ENCODE measurements around the gene PRMT5. TPM values are rescaled to one million over a fixed set of nuclear protein-coding genes. Genes with fewer than 3 reads are reported as not detected.

Gene PRMT5
- 10 to 100 TPM; 20.9 to 48.8 (median 36.2) TPM for total RNA-seq
- polyA plus RNA-seq, result 10 to 100 TPM; 32.1 to 39.6 (median 38.0) TPM
- long read RNA-seq, donor 1, partial matches to known transcripts, result 0 of 1 reads
- long read RNA-seq, donor 1, other reads (novel, unspliced or antisense), result 0 of 1 reads
- long read RNA-seq, donor 2, transcript PRMT5-202 (17 exons, 2,531 nt), result major isoform, 5 of 15 reads
- long read RNA-seq, donor 2, partial matches to known transcripts, result 8 of 15 reads
- long read RNA-seq, donor 2, other reads (novel, unspliced or antisense), result 0 of 15 reads
- long read RNA-seq, donor 3, partial matches to known transcripts, result 0 of 4 reads
- long read RNA-seq, donor 3, other reads (novel, unspliced or antisense), result 0 of 4 reads
- long read RNA-seq, donor 4, partial matches to known transcripts, result 0 of 1 reads
- long read RNA-seq, donor 4, other reads (novel, unspliced or antisense), result 0 of 1 reads
- long read RNA-seq, donor 5, transcript PRMT5-202 (17 exons, 2,531 nt), result major isoform, 6 of 6 reads
- long read RNA-seq, donor 5, partial matches to known transcripts, result 0 of 6 reads
- long read RNA-seq, donor 5, other reads (novel, unspliced or antisense), result 0 of 6 reads
- long read RNA-seq, donor 6, transcript PRMT5-202 (17 exons, 2,531 nt), result major isoform, 9 of 31 reads
- long read RNA-seq, donor 6, partial matches to known transcripts, result 18 of 31 reads
- long read RNA-seq, donor 6, other reads (novel, unspliced or antisense), result 0 of 31 reads
- long read RNA-seq, donor 7, partial matches to known transcripts, result 0 of 6 reads
- long read RNA-seq, donor 7, other reads (novel, unspliced or antisense), result 0 of 6 reads
- long read RNA-seq, donor 8, transcript PRMT5-202 (17 exons, 2,531 nt), result major isoform, 7 of 7 reads
- long read RNA-seq, donor 8, partial matches to known transcripts, result 0 of 7 reads
- long read RNA-seq, donor 8, other reads (novel, unspliced or antisense), result 0 of 7 reads
- long read RNA-seq, donor 9, partial matches to known transcripts, result 0 of 2 reads
- long read RNA-seq, donor 9, other reads (novel, unspliced or antisense), result 0 of 2 reads
- long read RNA-seq, donor 10, result 0 reads

DNA sequence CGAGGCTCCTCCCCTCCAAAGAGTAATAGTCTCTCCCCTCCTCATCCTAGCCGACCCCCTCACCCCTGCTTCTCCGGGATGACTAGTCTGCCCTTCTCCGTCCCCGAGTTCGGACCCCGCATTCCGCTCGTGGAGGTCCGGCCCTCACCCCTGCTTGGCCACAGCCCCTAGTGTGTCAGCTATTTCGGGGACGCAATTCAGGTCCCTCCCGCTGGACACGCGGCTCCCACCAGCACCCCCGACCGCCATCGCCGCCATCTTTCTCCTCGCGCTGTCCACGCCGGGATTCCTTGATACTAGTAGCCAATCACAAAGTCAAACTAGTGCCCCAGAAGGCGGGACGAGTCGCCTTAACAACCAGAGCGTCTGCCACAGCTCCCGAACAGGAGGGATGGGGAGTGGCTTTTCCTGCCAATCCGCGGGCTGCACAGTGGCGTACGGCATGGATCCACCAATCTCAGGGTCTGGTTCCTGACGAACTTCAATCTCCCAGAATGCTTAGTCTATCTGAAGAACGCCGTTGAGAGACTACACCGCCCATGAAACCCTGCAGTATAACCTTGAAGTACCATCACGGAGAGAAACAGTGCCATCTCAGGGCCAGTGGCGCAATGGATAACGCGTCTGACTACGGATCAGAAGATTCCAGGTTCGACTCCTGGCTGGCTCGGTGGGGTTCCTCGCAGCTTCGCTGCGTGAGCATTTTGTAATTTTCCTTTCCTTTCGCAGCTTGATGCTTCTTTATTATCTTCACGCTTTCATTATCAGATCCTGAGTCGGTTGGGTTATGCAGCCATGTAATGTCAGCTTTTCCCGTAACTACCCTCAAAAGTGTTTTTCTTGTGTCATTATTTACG lies at the start of gene PRMT5:
TSS of gene PRMT5 (minus strand) at position 273 of the 857 bp plus-strand sequence. CDS start at position 258, 15 bp downstream.
- Histone ChIP-seq H3K36me3 (peaks cover 15 to 33% (median 23%) of the 10 kb centered on the region in 4 donors), H3K4me1 (peaks cover 20 to 43% (median 31%) of the 10 kb centered on the region in 4 donors), H3K27ac (peak within 1 kb of the TSS; percentile 90 to 97 (median 92)), H3K4me3 (peak within 1 kb of the TSS; percentile 73 to 97 (median 88)), H3K27me3 (no peaks in the 10 kb centered on the region), H3K9me3 (no peaks in the 10 kb centered on the region)
- TF ChIP-seq EP300 (IDR thresholded peaks at IDR 0.05) (no peak), POLR2A (IDR thresholded peaks at IDR 0.05) (peak in 2 of 4 donors; percentile 72 to 82), POLR2AphosphoS5 (IDR thresholded peaks at IDR 0.05) (peak; percentile 50 to 92 (median 69))
- intact Hi-C loops (cut with DNase I; ENCODE audit: low total_unique reads), result no loop called here
- peak; percentile 98 to 100 for DNase-seq
- WGBS, 5 donors, result 0% methylated on average over 40 to 51 of the region's 51 CpGs

GRCh38 chr14:22978487-22978837 lies 49.3 kb upstream of the PRMT5 start:
- intact Hi-C loops (cut with DNase I; ENCODE audit: low total_unique reads), result no loop called here
- WGBS, 5 donors, result 42 to 58% (median 50%) methylated on average over 3 of the region's 3 CpGs
- Histone ChIP-seq H3K9me3 (no peaks in the 10 kb centered on the region), H3K36me3 (peaks cover 0 to 9% (median 4%) of the 10 kb centered on the region in 4 donors), H3K4me1 (peaks cover 42 to 75% (median 70%) of the 10 kb centered on the region in 4 donors), H3K27ac (peak overlapping the region; percentile 5 to 88 (median 78)), H3K4me3 (no peak overlapping the region), H3K27me3 (peaks cover 0 to 25% (median 14%) of the 10 kb centered on the region in 3 donors)
- DNase-seq, result no peak
- TF ChIP-seq EP300 (IDR thresholded peaks at IDR 0.05) (no peak), POLR2A (IDR thresholded peaks at IDR 0.05) (no peak), POLR2AphosphoS5 (IDR thresholded peaks at IDR 0.05) (no peak)
- TF ChIP-seq, protein P1, sequence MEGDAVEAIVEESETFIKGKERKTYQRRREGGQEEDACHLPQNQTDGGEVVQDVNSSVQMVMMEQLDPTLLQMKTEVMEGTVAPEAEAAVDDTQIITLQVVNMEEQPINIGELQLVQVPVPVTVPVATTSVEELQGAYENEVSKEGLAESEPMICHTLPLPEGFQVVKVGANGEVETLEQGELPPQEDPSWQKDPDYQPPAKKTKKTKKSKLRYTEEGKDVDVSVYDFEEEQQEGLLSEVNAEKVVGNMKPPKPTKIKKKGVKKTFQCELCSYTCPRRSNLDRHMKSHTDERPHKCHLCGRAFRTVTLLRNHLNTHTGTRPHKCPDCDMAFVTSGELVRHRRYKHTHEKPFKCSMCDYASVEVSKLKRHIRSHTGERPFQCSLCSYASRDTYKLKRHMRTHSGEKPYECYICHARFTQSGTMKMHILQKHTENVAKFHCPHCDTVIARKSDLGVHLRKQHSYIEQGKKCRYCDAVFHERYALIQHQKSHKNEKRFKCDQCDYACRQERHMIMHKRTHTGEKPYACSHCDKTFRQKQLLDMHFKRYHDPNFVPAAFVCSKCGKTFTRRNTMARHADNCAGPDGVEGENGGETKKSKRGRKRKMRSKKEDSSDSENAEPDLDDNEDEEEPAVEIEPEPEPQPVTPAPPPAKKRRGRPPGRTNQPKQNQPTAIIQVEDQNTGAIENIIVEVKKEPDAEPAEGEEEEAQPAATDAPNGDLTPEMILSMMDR (IDR thresholded peaks at IDR 0.05), result no peak

DNA sequence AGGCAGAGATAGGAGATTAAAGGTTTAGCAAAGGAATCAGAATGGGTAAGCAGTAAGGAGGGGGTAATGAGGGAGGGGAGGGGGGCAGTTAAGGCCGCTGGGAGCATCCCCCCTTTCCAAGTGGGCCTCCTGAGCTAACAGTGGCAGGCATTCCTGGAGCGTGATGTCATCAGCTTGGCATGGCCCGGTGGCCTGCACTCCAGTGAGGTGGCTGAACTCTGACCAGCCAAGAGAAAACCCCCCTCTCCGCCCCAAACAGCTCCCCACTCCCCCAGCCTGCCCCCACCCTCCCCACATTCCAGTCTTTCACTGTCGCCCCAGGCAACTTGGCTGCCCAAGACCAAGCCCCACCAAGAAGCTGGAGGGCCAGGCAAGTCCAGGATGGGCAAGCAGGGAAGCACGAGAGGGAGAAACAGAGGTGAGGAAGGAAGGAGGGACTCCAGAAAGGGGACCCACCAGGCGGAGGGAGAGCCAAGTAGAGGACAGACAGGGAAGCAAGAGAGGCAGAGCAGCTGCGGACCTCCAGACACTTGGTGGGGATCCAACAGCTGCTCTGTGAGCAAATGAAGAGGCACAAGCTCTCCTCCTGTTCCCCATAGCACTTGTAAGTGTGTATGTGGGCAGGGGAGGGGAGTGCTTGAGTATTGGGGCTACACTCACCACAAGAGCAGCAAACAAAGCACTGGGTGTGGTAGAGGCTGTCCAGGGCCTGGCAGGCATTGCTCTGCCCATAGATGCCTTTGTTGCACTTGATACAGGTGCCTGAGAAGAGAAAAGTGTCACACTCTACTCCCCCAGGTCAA lies 48.7 kb upstream of the PRMT5 start:
- Histone ChIP-seq H3K4me3 (no peak overlapping the region), H3K9me3 (no peaks in the 10 kb centered on the region), H3K27me3 (peaks cover 0 to 25% (median 14%) of the 10 kb centered on the region in 3 donors), H3K36me3 (peaks cover 0 to 15% (median 5%) of the 10 kb centered on the region in 4 donors), H3K27ac (peak overlapping the region; percentile 36 to 88 (median 78)), H3K4me1 (peaks cover 42 to 70% (median 64%) of the 10 kb centered on the region in 4 donors)
- intact Hi-C loops (cut with DNase I; ENCODE audit: low total_unique reads), result no loop called here
- peak; percentile 69 to 93 for DNase-seq
- TF ChIP-seq POLR2A (IDR thresholded peaks at IDR 0.05) (no peak), POLR2AphosphoS5 (IDR thresholded peaks at IDR 0.05) (no peak), EP300 (IDR thresholded peaks at IDR 0.05) (no peak)
- TF ChIP-seq, protein P1 (IDR thresholded peaks at IDR 0.05), result no peak
- WGBS, 5 donors, result 23 to 33% (median 31%) methylated on average over 8 of the region's 8 CpGs

DNA sequence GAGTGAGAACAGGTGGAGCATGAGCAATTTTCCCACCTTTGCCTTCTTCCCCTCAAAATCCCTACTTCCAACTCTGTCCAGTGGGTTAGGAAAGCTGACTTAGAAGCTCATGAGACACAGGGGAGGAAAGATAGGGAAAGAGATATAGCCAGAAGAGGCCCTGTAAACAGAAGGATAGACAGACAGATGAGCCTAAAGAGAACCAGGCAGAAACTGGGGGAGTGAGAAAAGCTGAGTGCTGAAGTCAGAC lies 48.2 kb upstream of the PRMT5 start:
- TF ChIP-seq EP300 (IDR thresholded peaks at IDR 0.05) (no peak), POLR2AphosphoS5 (IDR thresholded peaks at IDR 0.05) (no peak), POLR2A (IDR thresholded peaks at IDR 0.05) (no peak)
- TF ChIP-seq, protein P1 (IDR thresholded peaks at IDR 0.05), result no peak
- Histone ChIP-seq H3K4me3 (no peak overlapping the region), H3K9me3 (no peaks in the 10 kb centered on the region), H3K27me3 (peaks cover 0 to 23% (median 14%) of the 10 kb centered on the region in 3 donors), H3K36me3 (peaks cover 0 to 20% (median 8%) of the 10 kb centered on the region in 4 donors), H3K27ac (peak overlapping the region; percentile 36 to 88 (median 78)), H3K4me1 (peaks cover 42 to 67% (median 62%) of the 10 kb centered on the region in 4 donors)
- no peak for DNase-seq
- intact Hi-C loops (cut with DNase I; ENCODE audit: low total_unique reads), result no loop called here
